Activated CD8-positive, alpha-beta memory T cell treated with anti-CD3 and anti-CD28 coated beads, Interleukin-2, amount 50 U/mL, for 24 hours (primary cell): ENCODE data around the gene NINL.

Source experiments
- DNase-seq: peaks from one replicate; pipeline ENCODE4 v3.0.0-alpha.2; 2020; ENCODE audit errors: extremely low read depth

Gene NINL

GRCh38 chr20:25500880-25501351, 84.4 kb downstream of the NINL start:
- no peak for DNase-seq

GRCh38 chr20:25499855-25500434, 85.4 kb downstream of the NINL start:
- DNase-seq = no peak

- no peak for DNase-seq
Observed at GRCh38 chr20:25499031-25499430, 86.3 kb downstream of the NINL start.

GRCh38 chr20:25498280-25498606, 87.1 kb downstream of the NINL start:
- DNase-seq = no peak

- DNase-seq = no peak
Observed at GRCh38 chr20:25497586-25498279, 87.6 kb downstream of the NINL start.

GRCh38 chr20:25496968-25497401, 88.3 kb downstream of the NINL start:
- no peak for DNase-seq

GRCh38 chr20:25496165-25496967, 89.0 kb downstream of the NINL start:
- DNase-seq = no peak

GRCh38 chr20:25495189-25495824, 90.0 kb downstream of the NINL start:
- no peak for DNase-seq

- no peak for DNase-seq
Observed at GRCh38 chr20:25494506-25495188, 90.7 kb downstream of the NINL start.

- DNase-seq = no peak
Observed at GRCh38 chr20:25493748-25494505, 91.4 kb downstream of the NINL start.

- DNase-seq = no peak
Observed at GRCh38 chr20:25493137-25493536, 92.2 kb downstream of the NINL start.

- DNase-seq = no peak
Observed at GRCh38 chr20:25491446-25492038, 93.8 kb downstream of the NINL start.

GRCh38 chr20:25490656-25491445, 94.5 kb downstream of the NINL start:
- no peak for DNase-seq

GRCh38 chr20:25489221-25489871, 96.0 kb downstream of the NINL start:
- DNase-seq = no peak

GRCh38 chr20:25487975-25488374, 97.4 kb downstream of the NINL start:
- no peak for DNase-seq

- no peak for DNase-seq
Observed at GRCh38 chr20:25487306-25487705, 98.0 kb downstream of the NINL start.

- no peak for DNase-seq
Observed at GRCh38 chr20:25486377-25486776, 99.0 kb downstream of the NINL start.

- no peak for DNase-seq
Observed at GRCh38 chr20:25485872-25486271, 99.5 kb downstream of the NINL start.

GRCh38 chr20:25484911-25485511, 100.3 kb downstream of the NINL start:
- no peak for DNase-seq
